Sigmoid colon (tissue), 7 donors: ENCODE measurements around the gene ZMIZ1. TPM values are rescaled to one million over a fixed set of nuclear protein-coding genes. Genes with fewer than 3 reads are reported as not detected.

Experiments used
- DNase-seq: peaks from one replicate; pipeline ENCODE4 v3.0.0-alpha.2; 2019
- H3K27ac ChIP-seq, 4 donors: fragments of 200-600 bp; sonication (generic); one replicate each; pipeline ENCODE4 v1.5.1; 2016 to 2019; ENCODE audit warnings: mild to moderate bottlenecking in 1 of 4
- H3K27me3 ChIP-seq, 3 donors: fragments of 200-600 bp; sonication (generic); one replicate each; pipeline ENCODE4 v1.5.1; 2019; ENCODE audit warnings: mild to moderate bottlenecking in 1 of 3
- H3K36me3 ChIP-seq, 4 donors: fragments of 200-600 bp; sonication (generic); one replicate each; pipeline ENCODE4 v1.5.1; 2016 to 2019
- H3K4me1 ChIP-seq, 4 donors: fragments of 200-600 bp; sonication (generic); one replicate each; pipeline ENCODE4 v1.5.1; 2017 to 2019
- H3K4me3 ChIP-seq, 4 donors: fragments of 200-600 bp; sonication (generic); one replicate each; pipeline ENCODE4 v1.5.1; 2017 to 2019; ENCODE audit warnings: mild to moderate bottlenecking in 2 of 4, moderate library complexity in 1 of 4
- H3K9me3 ChIP-seq, 4 donors: fragments of 200-600 bp in 3 of 4; sonication (generic) in 3 of 4; one replicate each; pipeline versions ENCODE4 v1.5.1 to v1.6.1; 2013 to 2019
- CTCF ChIP-seq, 4 experiments: fragments of 450-650 bp in 3 of 4; fragments of 200-600 bp in 1 of 4; IDR thresholded peaks; one replicate each; pipeline ENCODE4 v1.5.1; 2016 to 2019; ENCODE audit warnings: antibody characterized with exemption in 4 of 4, mild to moderate bottlenecking in 3 of 4, moderate library complexity in 2 of 4
- EP300 ChIP-seq, 4 donors: sonication (generic); formaldehyde crosslinking; IDR thresholded peaks; one replicate each; pipeline ENCODE4 v1.6.1; 2017; ENCODE audit warnings: antibody characterized with exemption in 4 of 4
- POLR2A ChIP-seq, 2 donors: fragments of 450-650 bp; IDR thresholded peaks; one replicate each; pipeline ENCODE4 v1.6.1; 2016; ENCODE audit warnings: antibody characterized with exemption in 2 of 2, mild to moderate bottlenecking in 2 of 2, moderate library complexity in 2 of 2
- POLR2AphosphoS5 ChIP-seq, 4 donors: sonication (generic); formaldehyde crosslinking; IDR thresholded peaks; one replicate each; pipeline ENCODE4 v1.6.1; 2017; ENCODE audit warnings: antibody characterized with exemption in 4 of 4
- WGBS, 2 donors: extraction: QIAGEN DNeasy Blood & Tissue Kit; methylation state at CpG; one replicate each; pipeline ENCODE4 v1.1.7; 2013; 5-methylcytosine and 5-hydroxymethylcytosine counted together
- intact Hi-C: fragments of 100-400 bp; cut with DNase I; formaldehyde crosslinking; loops from one replicate; pipeline ENCODE4 v1.15.1; 2023
- polyA plus RNA-seq, 3 donors: library from polyadenylated mRNA; stranded (reverse); fragments of 200-250 nt; gene quantifications; one replicate each; pipeline ENCODE4 v1.2.3, GENCODE V29; 2013
- total RNA-seq, 4 donors: library from RNA; depleted of rRNA; stranded (reverse); fragments of >200 nt; gene quantifications; one replicate each; pipeline ENCODE4 v1.1.0, GENCODE V29; 2016
- donor health status: healthy with polysubstance abuse.
- donor health status: Bipolar disorder and iron deficiency.
- donor health status: healthy.

The ZMIZ1 gene
- total and polyA plus RNA-seq, 7 donors: 17.4 to 49.3 (median 31.5) TPM

DNA sequence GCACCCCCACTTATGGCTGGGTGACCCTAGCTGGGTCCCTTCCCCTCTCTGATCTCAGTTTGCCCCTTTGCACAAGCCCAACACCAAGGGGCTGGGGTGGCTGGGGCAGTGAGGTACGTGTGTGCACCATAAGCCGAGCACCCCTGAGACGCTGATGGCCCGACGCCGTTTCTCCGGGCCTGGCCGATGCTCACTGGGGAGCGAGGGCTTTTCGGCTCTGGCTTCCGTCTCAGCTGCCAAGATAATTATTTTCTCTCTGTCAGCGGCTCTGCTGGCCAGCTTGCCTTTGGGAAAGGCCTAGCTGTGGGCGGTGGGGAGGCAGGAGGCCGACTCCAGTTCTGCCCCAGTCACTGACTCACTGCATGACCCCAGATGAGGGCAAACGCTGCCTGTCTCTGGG, 91.0 kb downstream of the ZMIZ1 start:
- intact Hi-C loops: no loop called here
- WGBS, 2 donors: 76 to 83% methylated on average over 15 of the region's 15 CpGs
- H3K27ac ChIP-seq: peak overlapping the region; percentile 85 to 92 (median 88)
- H3K4me3 ChIP-seq: no peak overlapping the region
- DNase-seq: peak; percentile 92
- no peak for TF ChIP-seq CTCF (IDR thresholded peaks at IDR 0.05)
- TF ChIP-seq EP300 (IDR thresholded peaks at IDR 0.05): peak in 1 of 4 donors; percentile 41
- peak; percentile 47 to 82 (median 77) for TF ChIP-seq POLR2AphosphoS5 (IDR thresholded peaks at IDR 0.05)
- no peak for TF ChIP-seq POLR2A (IDR thresholded peaks at IDR 0.05)
- peaks cover 0 to 4% (median 0%) of the 10 kb centered on the region in 4 donors for H3K36me3 ChIP-seq
- no peaks in the 10 kb centered on the region for H3K9me3 ChIP-seq
- H3K4me1 ChIP-seq: peaks cover 0 to 100% (median 94%) of the 10 kb centered on the region in 4 donors
- H3K27me3 ChIP-seq: no peaks in the 10 kb centered on the region

DNA sequence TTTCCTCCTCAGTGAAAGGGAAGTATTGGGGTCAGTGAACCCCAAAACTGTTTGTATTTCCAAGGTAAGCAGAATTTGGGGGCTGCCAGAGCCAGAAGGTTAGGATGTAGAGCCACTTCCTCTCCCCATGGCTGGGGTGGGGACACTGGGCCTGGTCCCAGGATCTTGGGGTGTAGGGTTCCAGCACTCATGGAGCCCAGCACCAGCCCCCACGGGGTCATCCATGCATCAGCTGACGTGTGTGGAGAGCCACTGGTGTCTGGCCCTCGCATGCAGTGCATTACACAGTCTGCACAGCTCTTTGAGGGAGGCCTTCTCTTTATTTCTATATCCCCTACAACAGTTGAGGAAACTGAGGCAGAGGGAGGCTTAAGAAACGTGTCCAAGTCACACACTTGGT, 91.4 kb downstream of the ZMIZ1 start:
- H3K4me1 ChIP-seq: peaks cover 0 to 100% (median 94%) of the 10 kb centered on the region in 4 donors

GRCh38 chr10:79161557-79161956, 92.8 kb downstream of the ZMIZ1 start:
- no peak for DNase-seq
- H3K9me3 ChIP-seq: no peaks in the 10 kb centered on the region
- peaks cover 0 to 99% (median 94%) of the 10 kb centered on the region in 4 donors for H3K4me1 ChIP-seq
- peaks cover 0 to 5% (median 0%) of the 10 kb centered on the region in 4 donors for H3K36me3 ChIP-seq
- intact Hi-C loops: no loop called here
- no peak overlapping the region for H3K4me3 ChIP-seq
- no peaks in the 10 kb centered on the region for H3K27me3 ChIP-seq
- WGBS, 2 donors: 66 to 73% methylated on average over 5 of the region's 5 CpGs
- peak overlapping the region; percentile 85 to 92 (median 88) for H3K27ac ChIP-seq
- no peak for TF ChIP-seq CTCF (IDR thresholded peaks at IDR 0.05)
- no peak for TF ChIP-seq POLR2A (IDR thresholded peaks at IDR 0.05)
- TF ChIP-seq EP300 (IDR thresholded peaks at IDR 0.05): no peak
- no peak for TF ChIP-seq POLR2AphosphoS5 (IDR thresholded peaks at IDR 0.05)

More for the DNA sequence above, 91.4 kb downstream of the ZMIZ1 start:
- no peak for DNase-seq
- intact Hi-C loops: no loop called here
- Histone ChIP-seq H3K27ac (peak overlapping the region; percentile 85 to 92 (median 88)), H3K36me3 (peaks cover 0 to 4% (median 0%) of the 10 kb centered on the region in 4 donors), H3K9me3 (no peaks in the 10 kb centered on the region), H3K27me3 (no peaks in the 10 kb centered on the region), H3K4me3 (no peak overlapping the region)
- 82 to 86% methylated on average over 4 of the region's 4 CpGs for WGBS, 2 donors
- no peak for TF ChIP-seq EP300 (IDR thresholded peaks at IDR 0.05)
- TF ChIP-seq CTCF (IDR thresholded peaks at IDR 0.05): no peak
- TF ChIP-seq POLR2AphosphoS5 (IDR thresholded peaks at IDR 0.05): no peak
- TF ChIP-seq POLR2A (IDR thresholded peaks at IDR 0.05): no peak

DNA sequence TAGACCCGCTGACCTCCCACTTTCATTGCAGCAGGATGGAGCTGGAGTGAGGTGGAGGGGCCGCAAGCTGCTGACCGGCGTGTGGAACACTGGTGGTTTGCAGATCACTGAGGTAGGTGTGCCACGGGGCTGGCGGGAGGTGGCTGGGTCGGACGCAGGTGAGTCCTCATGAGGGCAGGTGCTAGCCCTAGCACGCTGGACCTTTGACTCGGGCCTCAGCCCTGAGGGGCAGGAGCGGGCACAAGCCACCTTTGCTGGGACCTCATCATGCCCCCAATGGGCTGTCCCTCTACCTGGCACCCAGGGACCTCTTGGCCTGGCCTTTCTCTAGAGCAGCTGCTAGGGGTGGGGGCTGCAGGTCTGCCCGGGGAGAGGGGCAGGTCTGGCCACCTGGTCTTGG, 93.3 kb downstream of the ZMIZ1 start:
- H3K4me1 ChIP-seq: peaks cover 0 to 99% (median 94%) of the 10 kb centered on the region in 4 donors
- intact Hi-C loops: no loop called here
- no peaks in the 10 kb centered on the region for H3K27me3 ChIP-seq
- H3K9me3 ChIP-seq: no peaks in the 10 kb centered on the region
- H3K27ac ChIP-seq: peak overlapping the region; percentile 85 to 92 (median 88)
- no peak overlapping the region for H3K4me3 ChIP-seq
- WGBS, 2 donors: 93% methylated on average over 12 of the region's 12 CpGs
- peaks cover 0 to 10% (median 3%) of the 10 kb centered on the region in 4 donors for H3K36me3 ChIP-seq
- TF ChIP-seq POLR2AphosphoS5 (IDR thresholded peaks at IDR 0.05) (no peak), CTCF (IDR thresholded peaks at IDR 0.05) (no peak), POLR2A (IDR thresholded peaks at IDR 0.05) (no peak), EP300 (IDR thresholded peaks at IDR 0.05) (no peak)
- no peak for DNase-seq
